IPS-18c (cell line): ENCODE measurements around the gene LAMA1.

Source experiments
- H3K4me3 ChIP-seq: 2 replicates; pipeline ENCODE4 v1.7.0; 2013; ENCODE audit warnings: low read depth, mild to moderate bottlenecking, low read length, moderate library complexity; ENCODE audit not compliant: insufficient read depth
- H3K9me3 ChIP-seq: one replicate; pipeline ENCODE4 v1.6.1; 2013; ENCODE audit warnings: mild to moderate bottlenecking, low read length, moderate library complexity; ENCODE audit not compliant: control insufficient read depth, insufficient read depth

LAMA1 gene

DNA sequence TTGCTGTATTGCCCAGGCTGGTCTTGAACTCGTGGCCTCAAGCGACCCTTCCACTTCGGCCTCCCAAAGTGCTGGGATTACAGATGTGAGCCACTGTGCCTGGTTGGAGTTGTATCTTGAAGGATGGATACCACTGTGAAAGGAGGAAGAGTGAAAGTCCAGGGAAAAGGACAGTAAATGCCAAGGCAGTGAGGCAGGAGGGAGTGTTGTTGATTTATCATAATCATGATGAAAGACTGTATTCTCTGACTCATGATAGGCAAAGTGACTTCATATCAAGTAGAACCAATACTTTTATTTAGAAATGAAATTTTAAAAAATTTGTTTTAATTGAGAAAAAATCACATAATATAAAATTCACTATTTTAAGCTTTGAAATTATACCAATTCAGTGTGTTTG, 225.8 kb downstream of the LAMA1 start:
- Histone ChIP-seq H3K4me3 (no peak overlapping the region), H3K9me3 (no peaks in the 10 kb centered on the region)
